HAP-1 (cell line): Measurements from ENCODE around the gene PRUNE2.
"Not testable (repeated sequence)": the region's sequence is repeated elsewhere in the genome, so short reads cannot be mapped to it uniquely, and the experiment has no call there.

ENCODE experiments used
- DNase-seq, 2 experiments: peaks; one replicate each; pipeline ENCODE4 v3.0.0-alpha.2; 2016 to 2020; ENCODE audit warnings: low spot score in 2 of 2
- H3K27me3 ChIP-seq: fragments of 250-450 bp; sonication (Bioruptor Pico); 2 replicates; pipeline ENCODE4 v1.5.1; 2020; ENCODE audit warnings: low read depth, mild to moderate bottlenecking, moderate library complexity
- H3K36me3 ChIP-seq: fragments of 250-450 bp; sonication (Bioruptor Pico); replicated peaks from 2 replicates; pipeline ENCODE4 v1.5.1; 2020; ENCODE audit warnings: mild to moderate bottlenecking
- H3K4me1 ChIP-seq: fragments of 250-450 bp; sonication (Bioruptor Pico); 2 replicates; pipeline ENCODE4 v1.5.1; 2020; ENCODE audit warnings: mild to moderate bottlenecking
- H3K4me3 ChIP-seq: fragments of 250-450 bp; sonication (Bioruptor Pico); 2 replicates; pipeline ENCODE4 v1.5.1; 2020; ENCODE audit warnings: mild to moderate bottlenecking, moderate library complexity
- H3K9me3 ChIP-seq: fragments of 250-450 bp; sonication (Bioruptor Pico); 2 replicates; pipeline ENCODE4 v1.5.1; 2020; ENCODE audit warnings: mild to moderate bottlenecking, moderate library complexity
- in situ Hi-C: fragments of 300-500 bp; cut with MboI; formaldehyde crosslinking; loops from 3 replicates; pipeline ENCODE4 v1.14.3; 2020; ENCODE audit warnings: low sequenced_read_pairs, inconsistent platforms, mixed read lengths

PRUNE2 gene

DNA sequence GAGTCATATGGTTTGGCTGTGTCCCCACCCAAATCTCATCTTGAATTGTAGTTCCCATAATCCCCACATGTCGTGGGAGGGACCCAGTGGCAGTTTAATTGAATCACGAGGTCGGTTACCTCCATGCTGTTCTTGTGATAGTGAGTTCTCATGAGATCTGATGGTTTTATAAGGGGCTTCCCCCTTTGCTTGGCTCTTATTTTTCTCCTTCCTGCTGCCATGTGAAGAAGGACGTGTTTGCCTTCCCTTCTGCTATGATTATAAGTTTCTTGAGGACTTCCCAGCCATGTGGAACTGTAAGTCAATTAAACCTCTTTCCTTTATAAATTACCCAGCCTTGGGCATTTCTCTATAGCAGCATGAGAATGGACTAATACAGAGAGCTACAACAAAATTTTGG, 163.0 kb downstream of the PRUNE2 start:
- H3K27me3 ChIP-seq, H3K9me3 ChIP-seq, in situ Hi-C loops, H3K36me3 ChIP-seq, H3K4me3 ChIP-seq, DNase-seq, H3K4me1 ChIP-seq: not testable (repeated sequence)

- Histone ChIP-seq H3K4me1 (no peaks in the 10 kb centered on the region), H3K4me3 (no peak overlapping the region), H3K9me3 (no peaks in the 10 kb centered on the region; the same call in 1 of the 2 replicates), H3K36me3 (no peaks in the 10 kb centered on the region), H3K27me3 (no peaks in the 10 kb centered on the region)
- DNase-seq, result no peak
- in situ Hi-C loops, result no loop called here
Observed at GRCh38 chr9:76741524-76741923, 164.4 kb downstream of the PRUNE2 start.

DNA sequence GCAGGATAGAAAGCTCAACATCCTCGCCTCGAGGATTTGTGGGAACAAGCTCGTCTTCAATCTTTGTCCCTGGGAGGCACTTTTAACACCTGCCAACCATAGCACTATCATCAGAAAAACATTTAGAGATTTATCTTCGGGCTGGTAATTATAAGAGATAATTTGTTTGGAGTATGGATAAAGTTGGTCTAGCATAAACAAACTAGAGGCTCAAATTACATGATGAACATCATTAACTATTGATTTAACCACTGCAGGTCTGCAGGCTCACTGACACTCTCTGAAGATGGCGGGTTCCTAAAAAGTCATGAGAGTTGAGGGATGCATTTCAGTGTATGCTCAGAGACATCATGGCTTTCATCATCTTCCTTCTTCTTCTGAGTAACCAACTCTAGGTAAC, 167.5 kb downstream of the PRUNE2 start:
- DNase-seq, result no peak
- H3K36me3 ChIP-seq, result no peaks in the 10 kb centered on the region
- no peaks in the 10 kb centered on the region for H3K4me1 ChIP-seq
- H3K9me3 ChIP-seq, result no peaks in the 10 kb centered on the region
- no peaks in the 10 kb centered on the region for H3K27me3 ChIP-seq
- no peak overlapping the region for H3K4me3 ChIP-seq
- in situ Hi-C loops, result no loop called here

- H3K4me1 ChIP-seq, result no peaks in the 10 kb centered on the region
- H3K27me3 ChIP-seq, result no peaks in the 10 kb centered on the region
- in situ Hi-C loops, result no loop called here
- no peak overlapping the region for H3K4me3 ChIP-seq
- H3K9me3 ChIP-seq, result no peaks in the 10 kb centered on the region
- no peak for DNase-seq
- H3K36me3 ChIP-seq, result no peaks in the 10 kb centered on the region
Observed at GRCh38 chr9:76737154-76737902, 168.6 kb downstream of the PRUNE2 start.

GRCh38 chr9:76734716-76735115, 171.2 kb downstream of the PRUNE2 start:
- DNase-seq, result no peak
- Histone ChIP-seq H3K4me1 (no peaks in the 10 kb centered on the region), H3K4me3 (no peak overlapping the region), H3K9me3 (no peaks in the 10 kb centered on the region), H3K27me3 (no peaks in the 10 kb centered on the region), H3K36me3 (no peaks in the 10 kb centered on the region)
- in situ Hi-C loops, result no loop called here

- H3K9me3 ChIP-seq, result no peaks in the 10 kb centered on the region
- no peak for DNase-seq
- H3K4me1 ChIP-seq, result no peaks in the 10 kb centered on the region
- no peaks in the 10 kb centered on the region for H3K27me3 ChIP-seq
- in situ Hi-C loops, result no loop called here
- H3K4me3 ChIP-seq, result no peak overlapping the region
- no peaks in the 10 kb centered on the region for H3K36me3 ChIP-seq
Observed at GRCh38 chr9:76733096-76733495, 172.8 kb downstream of the PRUNE2 start.

GRCh38 chr9:76732341-76732958, 173.5 kb downstream of the PRUNE2 start:
- Histone ChIP-seq H3K27me3 (no peaks in the 10 kb centered on the region), H3K4me1 (no peaks in the 10 kb centered on the region), H3K4me3 (no peak overlapping the region), H3K9me3 (no peaks in the 10 kb centered on the region), H3K36me3 (no peaks in the 10 kb centered on the region)
- DNase-seq, result no peak
- in situ Hi-C loops, result no loop called here

DNA sequence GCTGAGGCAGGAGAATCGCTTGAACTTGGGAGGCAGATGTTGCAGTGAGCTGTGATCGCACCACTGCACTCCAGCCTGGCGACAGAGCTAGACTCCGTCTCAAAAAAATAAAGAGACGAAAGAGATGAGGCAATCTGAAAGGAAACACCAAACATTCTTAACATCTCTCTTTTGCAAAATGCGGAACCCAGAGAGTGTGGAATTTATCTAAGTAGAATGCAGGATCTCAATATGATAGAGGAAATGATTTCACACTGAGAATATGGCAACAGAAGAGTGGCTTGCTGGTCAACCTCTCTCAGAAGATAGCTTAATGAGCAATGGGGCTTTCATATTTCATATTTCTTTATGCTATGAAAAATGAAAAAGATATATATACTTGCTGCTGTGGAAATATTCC, 175.1 kb downstream of the PRUNE2 start:
- in situ Hi-C loops, result no loop called here
- DNase-seq, result no peak

GRCh38 chr9:76729980-76730737, 175.8 kb downstream of the PRUNE2 start:
- no peak for DNase-seq

More for the DNA sequence above, 175.1 kb downstream of the PRUNE2 start:
- H3K27me3 ChIP-seq, result no peaks in the 10 kb centered on the region
- H3K9me3 ChIP-seq, result no peaks in the 10 kb centered on the region
- no peaks in the 10 kb centered on the region for H3K4me1 ChIP-seq
- H3K36me3 ChIP-seq, result no peaks in the 10 kb centered on the region
- no peak overlapping the region for H3K4me3 ChIP-seq

GRCh38 chr9:76729116-76729515, 176.8 kb downstream of the PRUNE2 start:
- no peaks in the 10 kb centered on the region for H3K27me3 ChIP-seq
- H3K4me1 ChIP-seq, result no peaks in the 10 kb centered on the region
- H3K9me3 ChIP-seq, result no peaks in the 10 kb centered on the region
- in situ Hi-C loops, result no loop called here
- no peaks in the 10 kb centered on the region for H3K36me3 ChIP-seq
- H3K4me3 ChIP-seq, result no peak overlapping the region
- no peak for DNase-seq

More at GRCh38 chr9:76729980-76730737, 175.8 kb downstream of the PRUNE2 start:
- Histone ChIP-seq H3K9me3 (no peaks in the 10 kb centered on the region), H3K36me3 (no peaks in the 10 kb centered on the region), H3K27me3 (no peaks in the 10 kb centered on the region), H3K4me1 (no peaks in the 10 kb centered on the region), H3K4me3 (no peak overlapping the region)
- in situ Hi-C loops, result no loop called here

DNA sequence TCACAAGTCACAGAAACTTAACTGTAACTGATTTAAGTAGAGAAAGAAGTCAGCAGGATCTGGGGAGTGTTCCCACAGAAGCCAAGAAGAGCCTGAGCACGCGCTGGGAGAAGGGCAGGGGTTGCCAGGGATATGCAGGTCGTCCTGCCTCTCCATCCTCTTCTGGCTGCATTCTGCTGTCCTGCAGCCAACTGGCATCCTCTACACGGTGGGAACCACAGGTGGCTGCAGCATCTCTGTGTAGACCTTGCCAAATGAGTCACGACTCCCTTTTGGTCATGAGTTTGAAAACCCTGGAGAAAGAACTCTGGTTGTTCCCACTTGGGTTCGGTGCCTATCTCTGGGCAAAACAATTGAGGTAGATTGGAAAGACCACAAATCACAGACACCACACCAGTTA, 180.0 kb downstream of the PRUNE2 start:
- Histone ChIP-seq H3K36me3 (no peaks in the 10 kb centered on the region), H3K27me3 (no peaks in the 10 kb centered on the region; the same call in 1 of the 2 replicates), H3K4me3 (no peak overlapping the region), H3K4me1 (no peaks in the 10 kb centered on the region), H3K9me3 (no peaks in the 10 kb centered on the region)
- in situ Hi-C loops, result no loop called here
- DNase-seq, result no peak

- in situ Hi-C loops, result no loop called here
- no peaks in the 10 kb centered on the region for H3K9me3 ChIP-seq
- no peaks in the 10 kb centered on the region for H3K4me1 ChIP-seq
- no peak for DNase-seq
- H3K36me3 ChIP-seq, result no peaks in the 10 kb centered on the region
- H3K4me3 ChIP-seq, result no peak overlapping the region
- no peaks in the 10 kb centered on the region; the same call in 1 of the 2 replicates for H3K27me3 ChIP-seq
Observed at GRCh38 chr9:76725011-76725546, 180.8 kb downstream of the PRUNE2 start.

GRCh38 chr9:76720245-76720644, 185.7 kb downstream of the PRUNE2 start:
- no peak for DNase-seq
- no peaks in the 10 kb centered on the region for H3K9me3 ChIP-seq
- H3K4me3 ChIP-seq, result no peak overlapping the region
- no peaks in the 10 kb centered on the region for H3K36me3 ChIP-seq
- in situ Hi-C loops, result no loop called here
- H3K4me1 ChIP-seq, result no peaks in the 10 kb centered on the region
- peaks cover 2% of the 10 kb centered on the region; the same call in 1 of the 2 replicates for H3K27me3 ChIP-seq

DNA sequence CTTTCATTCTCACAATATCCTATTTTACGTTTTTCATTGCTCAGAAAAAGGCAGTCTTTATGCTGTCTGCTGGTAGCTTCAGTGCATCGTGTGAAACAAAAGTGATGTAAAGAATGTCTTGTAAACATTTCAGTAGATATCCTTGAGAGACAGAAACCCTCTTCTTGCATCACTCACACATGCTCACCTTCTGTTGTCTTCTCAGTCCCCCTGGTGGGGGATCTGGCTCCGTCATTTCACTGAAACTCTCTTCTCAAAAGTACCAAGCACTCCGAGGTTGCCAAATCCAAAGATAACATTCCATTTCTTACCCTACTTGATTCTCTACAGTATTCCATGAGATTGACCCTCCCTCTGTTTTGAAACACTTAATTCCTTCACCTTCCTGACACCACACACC, 187.7 kb downstream of the PRUNE2 start:
- in situ Hi-C loops, result no loop called here
- no peak for DNase-seq
- no peaks in the 10 kb centered on the region for H3K36me3 ChIP-seq
- no peak overlapping the region for H3K4me3 ChIP-seq
- no peaks in the 10 kb centered on the region for H3K4me1 ChIP-seq
- H3K9me3 ChIP-seq, result no peaks in the 10 kb centered on the region
- peaks cover 2% of the 10 kb centered on the region; the same call in 1 of the 2 replicates for H3K27me3 ChIP-seq
